COLO668 (cell line): ENCODE data around the gene TRPV6.

Experiments
- DNase-seq: peaks from one replicate; lab custom pipeline; 2025; ENCODE audit not compliant: unreplicated experiment; lab: John Stamatoyannopoulos, UW

Gene TRPV6

GRCh38 chr7:142886866-142887265 lies 1.3 kb upstream of the TRPV6 start:
- no peak for DNase-seq

GRCh38 chr7:142884286-142884640 lies 1.3 kb downstream of the TRPV6 start:
- DNase-seq = no peak

- no peak for DNase-seq
Measured at GRCh38 chr7:142883571-142884285, 1.8 kb downstream of the TRPV6 start.

GRCh38 chr7:142883145-142883544 lies 2.4 kb downstream of the TRPV6 start:
- DNase-seq = no peak

GRCh38 chr7:142882338-142882678 lies 3.2 kb downstream of the TRPV6 start:
- DNase-seq = no peak

GRCh38 chr7:142881586-142882337 lies 3.8 kb downstream of the TRPV6 start:
- DNase-seq = no peak

GRCh38 chr7:142880876-142881505 lies 4.6 kb downstream of the TRPV6 start:
- DNase-seq = no peak

- DNase-seq = no peak
Measured at GRCh38 chr7:142879060-142879459, 6.5 kb downstream of the TRPV6 start.

- DNase-seq = no peak
Measured at GRCh38 chr7:142878315-142878714, 7.2 kb downstream of the TRPV6 start.

- DNase-seq = no peak
Measured at GRCh38 chr7:142876991-142877910, 8.3 kb downstream of the TRPV6 start.

GRCh38 chr7:142876236-142876960 lies 9.1 kb downstream of the TRPV6 start:
- DNase-seq = no peak

GRCh38 chr7:142875456-142875855 lies 10.1 kb downstream of the TRPV6 start:
- DNase-seq = no peak

- DNase-seq = no peak
Measured at GRCh38 chr7:142874837-142875236, 10.7 kb downstream of the TRPV6 start.

GRCh38 chr7:142874409-142874808 lies 11.1 kb downstream of the TRPV6 start:
- no peak for DNase-seq

- no peak for DNase-seq
Measured at GRCh38 chr7:142873871-142874270, 11.7 kb downstream of the TRPV6 start.

GRCh38 chr7:142873281-142873784 lies 12.2 kb downstream of the TRPV6 start:
- DNase-seq = no peak

GRCh38 chr7:142872106-142872675 lies 13.4 kb downstream of the TRPV6 start:
- DNase-seq = no peak

GRCh38 chr7:142871260-142872105 lies 14.1 kb downstream of the TRPV6 start:
- no peak for DNase-seq
